Upper lobe of right lung (tissue), 1 donor: ENCODE results near the gene MRGPRD. TPM values are rescaled to one million over a fixed set of nuclear protein-coding genes. Genes with fewer than 3 reads are reported as not detected.

Experiments
- ATAC-seq: fragments of 200-7000 bp; cut with Tn5 transposase; one replicate; pipeline ENCODE4 v1.9.1; 2020; ENCODE audit warnings: mild to moderate bottlenecking, moderate library complexity
- DNase-seq: peaks from one replicate; pipeline ENCODE4 v3.0.0-alpha.2; 2020
- H3K27ac ChIP-seq: fragments of 200-600 bp; one replicate; pipeline ENCODE4 v1.8.0; 2022
- H3K27me3 ChIP-seq: fragments of 200-600 bp; one replicate; pipeline ENCODE4 v1.8.0; 2022; ENCODE audit warnings: mild to moderate bottlenecking
- H3K36me3 ChIP-seq: fragments of 200-600 bp; one replicate; pipeline ENCODE4 v1.8.0; 2022
- H3K4me1 ChIP-seq: fragments of 200-600 bp; one replicate; pipeline ENCODE4 v1.8.0; 2022
- H3K4me3 ChIP-seq: fragments of 200-600 bp; one replicate; pipeline ENCODE4 v1.8.0; 2022; ENCODE audit warnings: mild to moderate bottlenecking
- H3K9me3 ChIP-seq: fragments of 200-600 bp; one replicate; pipeline ENCODE4 v1.8.0; 2022
- CTCF ChIP-seq: fragments of 200-600 bp; IDR thresholded peaks from one replicate; pipeline ENCODE4 v1.8.0; 2022; ENCODE audit warnings: antibody characterized with exemption
- intact Hi-C: fragments of 100-400 bp; cut with DNase I; formaldehyde crosslinking; loops from one replicate; pipeline ENCODE4 v1.11.0; 2022
- total RNA-seq: library from RNA; stranded (reverse); fragmentation: NEBNext Ultra II Directional; extraction: Animal tissue kit (Norgen Biotek cat#: 25700); gene quantifications from one replicate; pipeline ENCODE4 v1.2.1, GENCODE V29; 2021
- donor health status: DM: no; HTN: yes; CAD: no; lungs with severe emphysema.

Gene MRGPRD
- total RNA-seq, 1 donor from 2014 or later: not detected

DNA sequence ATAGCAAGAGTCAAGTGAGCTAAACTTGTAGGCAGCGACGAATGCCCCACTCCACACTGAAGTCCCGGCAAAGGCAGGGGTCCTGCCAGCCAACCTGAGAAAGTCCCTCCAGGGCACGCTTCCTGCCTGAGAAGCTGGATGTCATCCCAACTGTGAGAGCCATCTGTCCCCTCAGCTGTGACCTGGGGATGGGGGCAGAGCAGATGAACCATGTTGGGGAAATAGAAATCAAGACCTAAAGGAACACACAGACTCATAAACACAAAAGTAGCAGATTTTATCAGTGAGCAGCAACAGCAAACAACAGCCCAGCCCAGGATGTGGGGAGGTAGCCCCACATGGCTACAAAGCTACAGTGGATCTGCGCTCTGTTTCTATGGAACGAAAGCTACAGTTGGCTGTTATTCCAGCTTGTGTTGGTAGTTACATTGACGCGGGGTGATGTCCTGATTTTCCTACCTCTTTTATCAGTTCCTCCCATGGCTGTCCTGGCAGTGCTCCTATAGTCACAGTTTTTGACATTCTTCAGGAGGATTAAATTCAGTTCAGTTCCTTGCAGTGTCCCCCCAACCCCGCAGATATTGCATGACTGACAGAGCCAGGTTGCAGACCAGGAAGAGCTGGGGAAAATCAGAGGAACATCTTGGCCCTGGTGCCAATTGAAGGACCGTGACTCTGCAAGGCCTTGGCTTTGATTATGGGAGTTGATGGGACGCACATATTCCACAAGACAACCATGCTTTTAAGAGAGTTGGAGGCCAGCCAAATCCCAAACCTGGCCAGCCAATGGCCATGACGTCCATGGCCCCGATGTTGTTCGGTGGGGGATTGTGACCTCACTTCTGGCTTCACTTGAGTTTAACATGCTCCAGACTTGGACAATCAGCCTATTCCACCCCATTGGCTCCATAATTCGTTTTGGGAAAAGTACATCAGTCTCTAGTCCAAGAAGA is 14.6 kb downstream of the MRGPRD start:
- H3K27ac ChIP-seq: no peak overlapping the region
- H3K27me3 ChIP-seq: no peaks in the 10 kb centered on the region
- DNase-seq: peak; percentile 46
- TF ChIP-seq CTCF: no peak
- ATAC-seq: no peak
- no peak overlapping the region for H3K4me3 ChIP-seq
- H3K36me3 ChIP-seq: no peaks in the 10 kb centered on the region
- intact Hi-C loops: no loop called here
- H3K9me3 ChIP-seq: no peaks in the 10 kb centered on the region
- H3K4me1 ChIP-seq: no peaks in the 10 kb centered on the region

DNA sequence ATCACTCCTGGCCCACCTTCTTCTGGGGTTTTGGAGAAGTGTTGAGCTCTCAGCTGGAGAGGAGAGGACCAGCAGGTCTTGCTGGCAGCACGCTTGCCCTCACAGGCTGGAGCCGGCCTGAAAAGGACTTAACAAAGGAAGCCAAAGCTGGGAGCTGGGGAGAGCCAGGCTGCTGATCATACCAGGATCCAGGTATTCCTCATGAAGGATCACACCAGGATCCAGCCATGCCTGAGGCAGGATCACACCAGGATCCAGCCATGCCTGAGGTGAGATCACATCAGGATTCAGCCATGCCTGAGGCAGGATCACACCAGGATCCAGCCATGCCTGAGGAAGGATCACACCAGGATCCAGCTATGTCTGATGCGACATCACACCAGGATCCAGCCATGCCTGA is 17.0 kb downstream of the MRGPRD start:
- H3K4me1 ChIP-seq: no peaks in the 10 kb centered on the region
- H3K27me3 ChIP-seq: no peaks in the 10 kb centered on the region
- no peak for TF ChIP-seq CTCF
- no peak overlapping the region for H3K27ac ChIP-seq
- H3K9me3 ChIP-seq: no peaks in the 10 kb centered on the region
- H3K4me3 ChIP-seq: no peak overlapping the region
- intact Hi-C loops: no loop called here
- DNase-seq: peak; percentile 46
- ATAC-seq: peak; percentile 65
- H3K36me3 ChIP-seq: no peaks in the 10 kb centered on the region

- peak; percentile 40 for DNase-seq
- no peak for TF ChIP-seq CTCF
- Histone ChIP-seq H3K4me3 (no peak overlapping the region), H3K36me3 (no peaks in the 10 kb centered on the region), H3K27ac (no peak overlapping the region), H3K9me3 (no peaks in the 10 kb centered on the region), H3K27me3 (no peaks in the 10 kb centered on the region), H3K4me1 (no peaks in the 10 kb centered on the region)
- intact Hi-C loops: no loop called here
- no peak for ATAC-seq
Measured at GRCh38 chr11:68962527-68963250, 18.1 kb downstream of the MRGPRD start.

GRCh38 chr11:68961245-68961644 is 19.5 kb downstream of the MRGPRD start:
- no peak overlapping the region for H3K4me3 ChIP-seq
- no peak for ATAC-seq
- no peaks in the 10 kb centered on the region for H3K27me3 ChIP-seq
- no peak overlapping the region for H3K27ac ChIP-seq
- H3K9me3 ChIP-seq: no peaks in the 10 kb centered on the region
- H3K4me1 ChIP-seq: no peaks in the 10 kb centered on the region
- intact Hi-C loops: no loop called here
- no peak for DNase-seq
- no peaks in the 10 kb centered on the region for H3K36me3 ChIP-seq
- TF ChIP-seq CTCF: no peak

DNA sequence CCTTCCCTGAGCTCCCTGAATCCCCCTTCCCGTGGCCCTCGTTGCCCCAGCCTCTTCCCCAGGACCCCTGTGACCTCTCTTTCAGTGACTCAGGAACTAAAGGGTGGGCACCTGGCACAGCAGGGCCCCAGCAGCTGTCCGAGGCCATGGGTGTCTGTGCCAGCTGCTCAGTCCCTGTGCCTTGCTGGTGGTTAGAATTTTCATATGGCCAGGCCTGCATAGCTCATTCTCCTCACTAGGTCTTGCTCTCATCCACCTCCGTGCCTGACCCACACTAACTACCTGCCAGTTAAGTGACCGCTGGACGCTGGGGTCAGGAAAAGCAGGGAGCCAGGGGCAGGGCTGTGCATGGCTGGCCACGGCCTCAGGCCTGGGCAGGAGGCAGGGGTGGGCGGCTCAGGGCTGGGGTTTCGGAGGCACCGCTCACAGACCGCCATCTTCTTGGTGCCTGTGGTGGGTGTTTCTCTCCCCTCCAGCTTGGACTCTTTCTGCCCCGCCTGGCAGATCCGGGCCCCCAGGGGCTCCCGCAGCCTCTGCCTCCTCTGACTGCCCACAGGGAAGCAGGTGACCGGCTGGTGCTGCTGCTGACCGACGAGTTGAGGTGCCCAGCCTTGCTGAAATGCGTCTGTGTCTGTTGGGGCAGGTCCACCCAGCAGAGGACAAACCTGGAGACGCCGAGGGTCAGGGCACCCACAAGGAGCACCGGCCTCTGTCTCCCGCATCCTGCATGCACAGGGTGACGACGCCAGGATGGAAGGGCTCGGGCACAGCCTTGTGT is 20.3 kb downstream of the MRGPRD start:
- Histone ChIP-seq H3K4me1 (peaks cover under 1% of the 10 kb centered on the region), H3K4me3 (no peak overlapping the region), H3K27me3 (no peaks in the 10 kb centered on the region), H3K27ac (no peak overlapping the region), H3K36me3 (no peaks in the 10 kb centered on the region), H3K9me3 (no peaks in the 10 kb centered on the region)
- intact Hi-C loops: no loop called here
- TF ChIP-seq CTCF: no peak
- ATAC-seq (no peak), DNase-seq (no peak)
